Natural killer cell (primary cell): ENCODE results near the gene ZMAT3. TPM values are rescaled to one million over a fixed set of nuclear protein-coding genes. Genes with fewer than 3 reads are reported as not detected.

Experiments
- ATAC-seq, 3 donors: fragments of 150-1000 bp in 2 of 3; fragments of 200-7000 bp in 1 of 3; cut with Tn5 transposase; 1 replicate in 1 of 3; 2 replicates in 2 of 3; pipeline ENCODE4 v1.10.0; 2021; ENCODE audit warnings: mild to moderate bottlenecking in 2 of 3, moderate library complexity in 2 of 3
- DNase-seq, 2 donors: peaks; one replicate each; pipeline versions ENCODE4 v3.0.0 to v3.0.0-alpha.2; 2013 to 2021; ENCODE audit warnings: mixed read lengths in 1 of 2
- H3K27ac ChIP-seq: one replicate; pipeline ENCODE4 v1.5.1; 2013; ENCODE audit warnings: mild to moderate bottlenecking, low read length
- H3K27me3 ChIP-seq: one replicate; pipeline ENCODE4 v1.6.1; 2013; ENCODE audit warnings: low read length; ENCODE audit not compliant: control insufficient read depth, insufficient read depth
- H3K36me3 ChIP-seq: one replicate; pipeline ENCODE4 v1.6.1; 2013; ENCODE audit warnings: low read length; ENCODE audit not compliant: control insufficient read depth, insufficient read depth
- H3K4me1 ChIP-seq: one replicate; pipeline ENCODE4 v1.6.1; 2013; ENCODE audit warnings: low read length; ENCODE audit not compliant: control insufficient read depth, insufficient read depth
- H3K4me3 ChIP-seq: one replicate; pipeline ENCODE4 v1.5.1; 2013; ENCODE audit warnings: low read length
- H3K9me3 ChIP-seq: one replicate; pipeline ENCODE4 v1.6.1; 2013; ENCODE audit warnings: low read length; ENCODE audit not compliant: control insufficient read depth, insufficient read depth
- H3K27ac Mint-ChIP-seq, 2 donors: one replicate each; pipeline ENCODE4 v1.8.0; 2022; ENCODE audit warnings: mild to moderate bottlenecking in 2 of 2, mixed read lengths in 2 of 2, moderate library complexity in 1 of 2
- H3K27me3 Mint-ChIP-seq, 2 donors: one replicate each; pipeline ENCODE4 v1.8.0; 2022; ENCODE audit warnings: low read depth in 2 of 2, mixed read lengths in 2 of 2
- H3K36me3 Mint-ChIP-seq: one replicate; pipeline ENCODE4 v1.8.0; 2022; ENCODE audit warnings: mixed read lengths
- H3K4me1 Mint-ChIP-seq, 2 donors: one replicate each; pipeline ENCODE4 v1.8.0; 2022; ENCODE audit warnings: mixed read lengths in 2 of 2
- H3K4me3 Mint-ChIP-seq: one replicate; pipeline ENCODE4 v1.8.0; 2022; ENCODE audit warnings: mild to moderate bottlenecking, moderate library complexity, mixed read lengths
- H3K9me3 Mint-ChIP-seq, 2 donors: one replicate each; pipeline ENCODE4 v1.8.0; 2022; ENCODE audit warnings: mixed read lengths in 2 of 2
- WGBS: methylation state at CpG from one replicate; pipeline ENCODE4 v1.1.7; 2013; ENCODE audit warnings: missing lambda C conversion rate; ENCODE audit not compliant: insufficient coverage; 5-methylcytosine and 5-hydroxymethylcytosine counted together
- intact Hi-C: fragments of 100-400 bp; cut with micrococcal nuclease; formaldehyde crosslinking; loops from one replicate; pipeline ENCODE4 v1.14.2; 2022
- total RNA-seq, 4 donors: library from RNA; stranded (reverse); fragments of 120-200 nt in 1 of 4; gene quantifications; one replicate each; pipeline versions ENCODE4 v1.2.3 to v1.2.4, GENCODE V29; 2013 to 2022
- TF ChIP-seq, protein P1 (sequence below): fragments of 200-600 bp; IDR thresholded peaks from one replicate; pipeline ENCODE4 v1.8.0; 2022; ENCODE audit warnings: antibody characterized with exemption

Gene ZMAT3
- total RNA-seq, 3 donors from 2014 or later (not counting 1 experiment from before 2014, with no cell fraction given): 22.5 to 32.9 (median 24.1) TPM

DNA sequence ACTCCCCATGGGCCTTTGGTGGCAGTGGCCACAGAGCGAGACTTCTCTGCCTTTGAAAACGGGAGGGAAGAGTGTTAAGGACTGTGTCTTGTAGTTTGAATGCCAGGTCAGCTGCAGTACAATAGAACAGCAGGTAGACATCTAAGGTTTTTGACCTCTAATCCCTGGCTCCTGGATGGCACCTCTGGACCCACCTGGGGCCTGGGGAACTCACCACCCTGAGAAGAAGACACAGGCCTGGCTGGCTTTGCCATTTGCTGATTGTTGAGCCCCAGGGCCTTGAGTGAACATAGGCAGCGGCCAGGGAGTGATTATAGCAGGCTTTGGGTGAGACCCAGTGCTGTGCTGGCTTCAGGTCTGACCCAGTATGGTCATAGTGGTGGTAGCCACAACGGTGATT is 66.4 kb downstream of the ZMAT3 start:
- DNase-seq (no peak), ATAC-seq (no peak)
- Histone ChIP-seq H3K27me3 (no peaks in the 10 kb centered on the region), H3K4me3 (no peak overlapping the region), H3K27ac (no peak overlapping the region), H3K36me3 (no peaks in the 10 kb centered on the region), H3K4me1 (no peaks in the 10 kb centered on the region), H3K9me3 (no peaks in the 10 kb centered on the region)
- 81% methylated on average over 4 of the region's 4 CpGs for WGBS
- intact Hi-C loops: no loop called here
- Mint-ChIP-seq H3K27ac (no peak overlapping the region), H3K27me3 (peaks cover 14 to 33% of the 10 kb centered on the region in 2 donors), H3K9me3 (no peaks in the 10 kb centered on the region), H3K4me1 (no peaks in the 10 kb centered on the region), H3K36me3 (no peaks in the 10 kb centered on the region), H3K4me3 (no peak overlapping the region)
- TF ChIP-seq, protein P1, sequence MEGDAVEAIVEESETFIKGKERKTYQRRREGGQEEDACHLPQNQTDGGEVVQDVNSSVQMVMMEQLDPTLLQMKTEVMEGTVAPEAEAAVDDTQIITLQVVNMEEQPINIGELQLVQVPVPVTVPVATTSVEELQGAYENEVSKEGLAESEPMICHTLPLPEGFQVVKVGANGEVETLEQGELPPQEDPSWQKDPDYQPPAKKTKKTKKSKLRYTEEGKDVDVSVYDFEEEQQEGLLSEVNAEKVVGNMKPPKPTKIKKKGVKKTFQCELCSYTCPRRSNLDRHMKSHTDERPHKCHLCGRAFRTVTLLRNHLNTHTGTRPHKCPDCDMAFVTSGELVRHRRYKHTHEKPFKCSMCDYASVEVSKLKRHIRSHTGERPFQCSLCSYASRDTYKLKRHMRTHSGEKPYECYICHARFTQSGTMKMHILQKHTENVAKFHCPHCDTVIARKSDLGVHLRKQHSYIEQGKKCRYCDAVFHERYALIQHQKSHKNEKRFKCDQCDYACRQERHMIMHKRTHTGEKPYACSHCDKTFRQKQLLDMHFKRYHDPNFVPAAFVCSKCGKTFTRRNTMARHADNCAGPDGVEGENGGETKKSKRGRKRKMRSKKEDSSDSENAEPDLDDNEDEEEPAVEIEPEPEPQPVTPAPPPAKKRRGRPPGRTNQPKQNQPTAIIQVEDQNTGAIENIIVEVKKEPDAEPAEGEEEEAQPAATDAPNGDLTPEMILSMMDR: no peak

DNA sequence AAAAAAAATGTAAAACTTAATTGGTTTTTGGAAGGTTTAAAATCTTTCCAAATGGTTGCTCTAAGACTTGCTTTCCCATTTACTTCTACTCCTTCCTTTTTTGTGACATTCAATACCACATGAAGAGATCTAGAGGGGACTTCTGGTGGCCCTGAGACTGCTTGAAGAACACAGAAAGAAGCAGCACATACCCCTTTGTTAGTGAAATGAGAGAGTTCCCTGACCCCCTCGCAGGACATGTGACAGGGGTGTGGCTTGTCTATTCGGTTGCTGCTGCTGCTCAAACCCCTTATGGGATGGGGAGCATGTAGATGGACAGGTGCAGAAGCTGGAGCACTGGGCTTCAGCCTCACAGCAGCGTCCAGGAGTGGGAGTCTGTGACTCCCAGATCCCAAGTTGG is 71.0 kb downstream of the ZMAT3 start:
- DNase-seq (no peak), ATAC-seq (no peak)
- Histone ChIP-seq H3K27ac (no peak overlapping the region), H3K9me3 (no peaks in the 10 kb centered on the region), H3K36me3 (no peaks in the 10 kb centered on the region), H3K4me1 (no peaks in the 10 kb centered on the region), H3K27me3 (no peaks in the 10 kb centered on the region), H3K4me3 (no peak overlapping the region)
- Mint-ChIP-seq H3K27ac (no peak overlapping the region), H3K9me3 (no peaks in the 10 kb centered on the region), H3K36me3 (no peaks in the 10 kb centered on the region), H3K4me1 (no peaks in the 10 kb centered on the region), H3K4me3 (no peak overlapping the region), H3K27me3 (no peaks in the 10 kb centered on the region)
- TF ChIP-seq, protein P1: no peak
- intact Hi-C loops: no loop called here
- 80% methylated on average over 3 of the region's 3 CpGs for WGBS

DNA sequence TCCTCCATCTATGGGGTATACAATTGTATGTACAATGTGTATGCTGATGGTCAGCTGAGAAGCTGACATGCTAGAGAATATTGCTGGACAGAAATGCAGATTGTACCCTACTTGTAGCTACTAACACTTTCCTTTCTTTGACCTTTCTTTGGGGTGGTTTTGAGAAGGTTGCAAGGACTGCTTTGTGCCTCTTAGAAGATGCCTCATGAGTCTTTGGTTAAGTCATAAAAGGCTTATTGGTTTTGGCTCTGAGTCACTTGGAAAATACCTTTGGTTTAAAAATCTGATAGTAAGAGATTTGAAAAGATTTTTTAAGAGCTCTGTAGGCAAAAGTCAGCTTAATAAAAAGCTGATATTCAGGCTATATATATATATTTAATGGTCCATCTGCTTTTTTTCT is 71.5 kb downstream of the ZMAT3 start:
- Mint-ChIP-seq H3K4me3 (no peak overlapping the region), H3K27me3 (no peaks in the 10 kb centered on the region), H3K9me3 (no peaks in the 10 kb centered on the region), H3K4me1 (no peaks in the 10 kb centered on the region), H3K36me3 (no peaks in the 10 kb centered on the region), H3K27ac (no peak overlapping the region)
- ATAC-seq (no peak), DNase-seq (no peak)
- H3K4me1 ChIP-seq: no peaks in the 10 kb centered on the region
- intact Hi-C loops: no loop called here
- no peaks in the 10 kb centered on the region for H3K9me3 ChIP-seq
- no peak overlapping the region for H3K27ac ChIP-seq
- no peaks in the 10 kb centered on the region for H3K27me3 ChIP-seq
- H3K4me3 ChIP-seq: no peak overlapping the region
- H3K36me3 ChIP-seq: no peaks in the 10 kb centered on the region
- TF ChIP-seq, protein P1: no peak

DNA sequence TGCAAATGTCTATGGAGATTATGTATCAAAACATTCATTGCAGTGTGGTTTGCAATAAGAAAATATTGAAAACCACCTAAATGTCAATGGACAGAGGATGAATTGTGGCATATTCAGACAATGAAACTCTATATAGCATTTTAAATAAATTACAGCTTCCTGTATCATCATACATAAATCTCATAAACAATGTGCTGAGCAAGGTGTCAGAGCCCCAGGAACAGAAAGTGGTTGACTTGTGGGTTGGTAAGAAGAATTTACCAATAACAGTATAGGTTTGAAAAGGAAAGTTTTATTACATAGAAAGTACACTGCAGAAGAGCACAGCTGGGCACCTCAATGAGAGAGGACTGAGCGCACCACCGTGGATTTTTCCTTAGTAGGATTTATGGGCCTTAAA is 75.2 kb downstream of the ZMAT3 start:
- WGBS: 92% methylated on average over 2 of the region's 2 CpGs

More for the DNA sequence above, 75.2 kb downstream of the ZMAT3 start:
- intact Hi-C loops: no loop called here
- no peak overlapping the region for H3K27ac ChIP-seq
- H3K27me3 ChIP-seq: no peaks in the 10 kb centered on the region
- no peak for ATAC-seq
- H3K4me1 ChIP-seq: no peaks in the 10 kb centered on the region
- TF ChIP-seq, protein P1: no peak
- no peak overlapping the region for H3K4me3 Mint-ChIP-seq
- H3K4me1 Mint-ChIP-seq: no peaks in the 10 kb centered on the region
- H3K4me3 ChIP-seq: no peak overlapping the region
- peaks cover 10% of the 10 kb centered on the region for H3K36me3 Mint-ChIP-seq
- no peak overlapping the region for H3K27ac Mint-ChIP-seq
- no peaks in the 10 kb centered on the region for H3K27me3 Mint-ChIP-seq
- no peaks in the 10 kb centered on the region for H3K36me3 ChIP-seq
- no peaks in the 10 kb centered on the region for H3K9me3 Mint-ChIP-seq
- H3K9me3 ChIP-seq: no peaks in the 10 kb centered on the region
- DNase-seq: no peak
